ENCODE measurements around the gene LIMK1.
A peak's percentile ranks its signal among the peaks of the same experiment; 100 is the strongest.

The LIMK1 gene

DNA sequence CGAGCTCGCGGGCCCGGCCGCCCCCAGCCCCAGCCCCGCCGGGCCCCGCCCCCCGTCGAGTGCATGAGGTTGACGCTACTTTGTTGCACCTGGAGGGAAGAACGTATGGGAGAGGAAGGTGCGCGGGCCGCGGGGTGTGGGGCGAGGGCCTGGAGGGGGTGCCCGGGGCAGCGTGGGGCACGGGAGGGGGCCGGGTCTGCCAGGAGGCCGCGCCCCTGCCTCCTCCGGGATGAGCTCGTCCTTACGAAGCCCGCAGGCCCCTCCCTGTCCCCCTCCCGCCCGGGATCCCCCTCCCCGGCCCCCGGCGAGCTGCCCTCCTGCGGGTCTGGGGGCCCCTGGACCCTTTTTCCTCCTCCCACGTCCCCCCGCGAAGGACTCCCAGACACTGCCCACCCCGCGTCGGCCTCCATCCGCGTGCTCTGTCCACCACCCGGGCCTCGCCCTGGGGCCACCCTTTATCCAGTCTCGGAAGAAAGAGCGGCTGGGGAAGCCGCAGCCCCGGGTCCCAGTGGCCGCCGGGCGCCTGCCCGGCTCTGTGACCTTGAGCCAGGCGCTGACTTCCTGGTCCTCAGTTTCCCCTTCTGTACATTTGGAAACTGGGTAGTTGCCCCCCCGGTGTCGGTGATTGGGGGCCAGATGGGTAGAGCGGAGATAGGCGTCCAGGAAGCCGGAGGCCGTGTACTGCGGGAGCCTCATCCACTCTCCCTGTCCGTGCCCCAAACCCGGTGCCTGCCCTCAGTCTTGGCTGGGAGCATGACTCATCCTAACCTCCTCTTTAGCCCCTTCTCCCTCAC lies 521 bp downstream of the LIMK1 start:
- DNase-seq, result peak; percentile 63

DNA sequence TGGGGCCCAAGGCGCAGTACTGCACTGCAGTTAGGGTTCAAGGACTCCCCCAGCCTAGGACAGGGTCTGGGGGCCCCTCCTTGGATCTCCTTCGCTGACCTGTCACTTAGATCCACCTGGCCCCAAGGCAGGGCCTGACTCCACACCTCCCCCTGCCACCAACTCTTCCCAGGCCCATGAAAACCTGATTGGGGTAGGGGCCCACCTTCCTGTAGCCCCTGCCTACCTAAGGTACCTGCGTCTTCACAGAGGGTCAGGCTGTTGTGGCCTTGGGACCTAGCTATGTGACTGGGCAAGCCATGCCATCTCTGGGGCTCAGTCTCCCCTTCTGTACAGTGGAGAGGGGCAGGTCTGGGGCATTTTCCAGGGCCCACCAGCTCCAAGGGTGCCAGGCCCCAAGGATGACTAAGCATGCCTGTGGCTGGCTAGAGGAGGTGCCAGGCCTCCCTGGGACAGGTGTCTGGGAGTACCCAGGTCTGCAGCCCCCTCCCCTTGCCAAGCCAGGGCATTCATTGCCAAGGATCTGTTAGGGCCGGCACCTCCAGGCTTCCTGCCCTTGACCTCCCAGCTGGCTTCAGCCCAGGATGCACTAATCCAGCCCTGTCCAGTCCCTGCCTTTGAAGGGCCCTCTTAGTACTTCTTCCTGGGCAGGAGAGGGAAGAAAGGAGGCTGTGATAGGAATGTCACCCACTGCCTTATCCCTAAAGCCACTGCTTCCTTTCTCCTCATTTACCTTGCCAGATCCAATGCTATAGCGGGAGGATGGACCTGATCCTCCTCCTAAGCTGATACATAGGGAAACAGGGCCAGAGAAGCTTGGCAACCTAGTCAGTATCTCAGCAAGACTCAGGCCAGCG lies 1.3 kb downstream of the LIMK1 start:
- DNase-seq, result no peak

DNA sequence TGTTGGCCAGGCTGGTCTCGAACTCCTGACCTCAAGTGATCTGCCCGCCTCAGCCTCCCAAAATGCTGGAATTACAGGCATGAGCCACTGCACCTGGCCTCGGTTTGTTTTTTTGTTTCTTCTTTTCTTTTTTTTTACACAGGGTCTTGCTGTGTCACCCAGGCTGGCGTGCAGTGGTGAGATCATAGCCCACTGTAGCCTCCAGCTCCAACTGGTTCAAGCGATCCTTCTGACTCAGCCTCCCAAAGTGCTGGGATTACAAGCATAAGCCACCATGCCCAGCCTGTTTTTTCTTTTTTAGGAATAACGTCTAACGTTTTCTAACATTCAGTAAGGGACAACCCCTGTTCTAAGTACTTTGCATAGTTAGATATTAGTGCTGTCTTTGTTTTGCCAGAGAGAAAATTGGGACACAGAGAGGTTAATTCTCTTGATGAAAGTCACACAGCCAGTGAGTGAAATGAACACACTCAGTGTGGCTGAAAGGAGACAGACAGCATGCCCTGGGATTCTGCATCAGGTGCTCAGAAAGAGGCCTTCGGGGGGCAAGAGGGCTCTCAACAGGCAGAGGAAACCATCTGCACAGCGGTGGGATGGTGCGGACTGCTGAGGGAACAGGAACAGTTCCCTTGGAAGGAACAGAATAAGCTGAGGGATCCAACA lies 4.3 kb downstream of the LIMK1 start:
- no peak for DNase-seq

DNA sequence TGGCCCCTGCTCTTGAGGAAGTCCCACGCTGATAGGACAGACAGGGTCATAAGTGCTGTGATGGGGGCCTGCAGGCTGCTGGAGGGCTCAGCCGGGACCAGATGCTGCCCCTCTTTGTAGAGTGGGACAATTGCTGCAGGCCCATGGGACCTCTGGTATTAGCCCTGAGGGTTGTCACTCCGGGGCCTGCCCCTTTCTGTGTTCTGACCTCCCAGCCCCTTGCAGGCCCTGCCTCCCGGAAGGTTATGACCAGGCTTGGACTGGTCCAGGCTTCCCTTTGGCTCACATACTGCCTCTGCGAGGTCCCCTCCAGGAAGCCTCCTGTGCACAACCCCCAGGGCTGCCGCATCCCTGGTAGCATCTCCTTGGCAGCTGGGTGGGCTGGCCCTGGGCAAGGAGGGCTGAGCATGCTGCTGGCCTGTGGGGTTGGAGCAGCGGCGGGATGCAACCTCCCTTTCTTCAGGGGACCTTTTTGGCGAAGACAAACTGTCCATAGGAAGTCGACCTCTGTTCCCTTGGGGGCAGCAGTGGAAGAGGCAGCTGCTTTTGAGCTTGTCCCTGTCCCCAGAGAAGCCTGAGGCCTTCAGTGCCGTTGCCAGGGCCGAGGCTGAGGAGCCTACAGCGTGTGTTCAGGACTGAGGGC lies 8.8 kb downstream of the LIMK1 start:
- DNase-seq, result no peak

DNA sequence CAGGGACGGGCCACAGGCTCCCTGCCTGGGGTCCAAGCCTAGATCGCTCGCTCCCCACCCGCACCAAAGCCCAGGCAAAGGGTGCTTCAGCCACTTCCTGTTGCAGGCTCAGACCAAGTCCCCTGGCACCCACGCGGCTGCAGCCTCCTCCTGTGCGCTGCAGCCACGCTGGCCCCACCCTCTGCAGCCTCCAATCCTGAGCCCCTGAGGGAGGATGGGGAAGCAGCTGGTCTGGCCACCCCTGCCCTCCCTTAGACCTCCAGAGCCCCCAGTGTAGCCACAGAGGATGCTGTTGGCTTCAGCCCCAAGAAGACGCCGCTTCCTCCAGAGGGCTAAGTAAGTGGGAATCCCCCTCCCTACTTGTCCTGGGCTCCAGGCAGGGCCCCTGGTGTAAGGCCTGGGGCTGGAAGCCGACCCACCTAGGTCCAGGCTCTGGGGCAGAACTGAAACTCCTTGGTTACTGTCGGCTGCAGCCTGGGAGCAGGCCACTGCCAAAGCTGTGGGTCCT lies 9.4 kb downstream of the LIMK1 start:
- no peak for DNase-seq

DNA sequence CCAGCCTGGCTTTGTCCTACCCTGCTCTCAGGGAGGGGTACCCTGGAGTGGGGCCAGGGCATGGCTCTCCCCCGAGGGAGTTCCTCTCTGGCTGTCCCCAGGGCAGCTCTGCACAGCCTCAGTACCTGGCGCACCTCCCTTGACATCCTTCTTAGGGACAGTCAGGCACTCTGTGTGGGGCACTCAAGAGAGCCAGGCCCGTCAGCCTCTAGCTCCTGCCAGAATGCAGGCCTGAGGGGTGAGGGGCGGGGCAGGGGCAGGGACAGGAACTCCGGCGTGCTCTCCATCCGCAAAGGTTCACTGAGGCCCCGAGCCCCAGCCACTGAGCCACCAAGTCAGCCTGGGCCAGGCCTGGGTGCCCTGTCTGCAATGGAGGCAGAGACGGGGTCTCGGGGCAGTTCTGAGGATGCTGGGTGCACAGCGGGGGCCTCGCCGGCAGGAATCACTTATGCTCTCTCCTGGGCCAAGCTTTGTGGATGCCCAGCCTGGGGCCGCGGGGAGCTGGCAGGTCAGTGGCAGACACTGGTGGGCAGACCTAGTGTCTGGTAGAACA lies 10.1 kb downstream of the LIMK1 start:
- no peak for DNase-seq

DNA sequence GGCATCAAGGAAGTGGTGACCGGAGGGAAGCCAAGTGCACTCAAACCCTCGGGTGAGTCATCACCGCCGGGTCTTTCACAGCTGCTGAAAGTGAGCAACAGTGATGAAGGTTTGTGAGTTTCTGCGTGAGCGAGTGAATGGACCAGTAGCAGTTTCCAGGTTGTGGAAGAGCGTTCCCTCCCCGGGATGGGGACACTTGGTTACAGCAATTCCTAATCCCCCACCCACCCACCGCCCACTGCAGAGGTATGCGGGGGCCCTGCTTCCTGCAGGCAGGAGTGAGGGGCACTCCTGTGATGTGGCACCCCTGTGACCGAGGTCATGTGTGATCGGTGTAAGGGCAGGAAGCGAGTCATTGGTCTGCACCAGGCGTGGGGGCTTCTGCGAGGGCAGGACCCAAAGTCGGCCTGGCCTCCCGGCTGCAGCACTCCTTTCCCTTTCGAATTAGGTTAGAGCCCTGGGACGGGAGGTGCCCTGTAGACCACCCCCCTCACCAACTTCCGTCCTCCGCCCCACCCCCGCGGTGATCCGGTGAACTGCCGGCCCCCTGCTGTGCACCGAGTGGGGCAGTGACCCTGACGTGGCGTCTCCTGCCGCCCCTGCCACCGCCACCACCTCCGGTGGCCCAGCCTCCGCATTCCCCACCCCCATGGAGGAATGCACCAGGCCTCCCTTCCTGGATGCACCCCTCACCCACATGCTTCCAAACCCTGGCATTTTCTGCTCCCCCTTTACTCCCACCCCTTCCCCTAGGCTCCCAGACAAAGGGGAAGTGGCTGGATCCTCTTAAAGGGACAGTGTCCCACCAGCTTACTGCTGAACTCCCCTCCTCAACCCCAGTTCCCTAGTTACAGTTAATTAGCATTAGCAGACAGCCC lies 10.9 kb downstream of the LIMK1 start:
- DNase-seq, result peak; percentile 55

DNA sequence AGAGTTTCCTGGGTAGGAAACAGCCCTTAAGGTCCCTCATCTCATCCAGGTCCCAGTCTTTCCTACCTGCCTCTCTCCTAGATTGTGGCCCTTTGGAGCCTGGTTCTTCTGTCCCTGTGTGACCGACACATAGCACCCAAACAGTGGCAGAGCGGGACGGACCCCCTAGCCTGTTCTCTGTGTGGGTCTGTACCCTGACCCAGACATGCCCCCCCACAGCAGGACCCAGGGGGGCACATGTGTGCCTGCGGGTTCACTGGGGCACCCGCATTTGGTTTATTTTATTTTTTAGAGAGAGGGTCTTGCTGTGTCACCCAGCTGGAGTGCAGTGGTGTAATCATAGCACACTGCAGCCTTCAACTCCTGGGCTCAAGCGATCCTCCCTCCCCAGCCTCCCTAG lies 11.5 kb downstream of the LIMK1 start:
- DNase-seq, result no peak

DNA sequence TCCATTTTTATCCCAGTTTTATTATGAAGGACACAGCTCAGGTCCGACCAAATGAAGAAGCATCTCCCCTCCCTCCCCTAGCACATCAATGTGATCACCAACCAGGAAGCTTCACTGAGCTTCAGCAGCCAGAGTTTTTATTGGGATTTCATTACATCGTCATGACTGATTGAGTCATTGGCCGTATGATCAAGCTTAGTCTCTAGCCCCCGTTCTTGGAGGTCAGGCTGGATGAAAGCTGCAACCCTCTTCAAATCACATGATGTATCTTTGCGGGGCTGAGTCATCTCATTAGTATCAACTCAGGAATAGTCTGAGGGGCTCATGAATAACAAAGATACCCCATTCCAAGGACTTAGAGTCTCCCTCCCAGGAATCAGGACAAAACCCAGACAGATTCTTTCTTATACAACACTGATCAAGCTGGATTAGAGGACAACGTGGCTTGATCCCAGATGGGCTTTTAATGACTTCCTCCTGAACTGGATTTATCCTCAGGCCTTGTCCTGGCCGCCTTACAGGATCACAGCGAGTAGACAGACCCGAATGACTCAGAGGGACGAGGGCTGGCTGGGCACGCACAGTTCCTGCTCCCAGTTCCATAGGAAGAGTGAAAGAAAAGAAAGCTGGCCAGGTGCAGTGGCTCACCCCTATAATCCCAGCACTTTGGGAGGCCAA lies 14.5 kb downstream of the LIMK1 start:
- no peak for DNase-seq

DNA sequence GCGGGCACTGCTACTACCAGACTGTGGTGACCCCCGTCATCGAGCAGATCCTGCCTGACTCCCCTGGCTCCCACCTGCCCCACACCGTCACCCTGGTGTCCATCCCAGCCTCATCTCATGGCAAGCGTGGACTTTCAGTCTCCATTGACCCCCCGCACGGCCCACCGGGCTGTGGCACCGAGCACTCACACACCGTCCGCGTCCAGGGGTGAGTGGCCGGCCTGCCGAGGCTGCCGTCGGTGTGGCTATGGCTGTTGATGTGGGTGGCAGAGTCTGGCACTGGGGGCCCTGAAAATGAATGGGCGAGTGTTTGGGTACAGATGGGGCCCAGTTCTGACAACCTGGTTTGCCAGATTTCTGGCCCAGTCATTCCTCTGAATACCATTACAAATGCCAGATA lies 15.4 kb downstream of the LIMK1 start:
- DNase-seq, result no peak

DNA sequence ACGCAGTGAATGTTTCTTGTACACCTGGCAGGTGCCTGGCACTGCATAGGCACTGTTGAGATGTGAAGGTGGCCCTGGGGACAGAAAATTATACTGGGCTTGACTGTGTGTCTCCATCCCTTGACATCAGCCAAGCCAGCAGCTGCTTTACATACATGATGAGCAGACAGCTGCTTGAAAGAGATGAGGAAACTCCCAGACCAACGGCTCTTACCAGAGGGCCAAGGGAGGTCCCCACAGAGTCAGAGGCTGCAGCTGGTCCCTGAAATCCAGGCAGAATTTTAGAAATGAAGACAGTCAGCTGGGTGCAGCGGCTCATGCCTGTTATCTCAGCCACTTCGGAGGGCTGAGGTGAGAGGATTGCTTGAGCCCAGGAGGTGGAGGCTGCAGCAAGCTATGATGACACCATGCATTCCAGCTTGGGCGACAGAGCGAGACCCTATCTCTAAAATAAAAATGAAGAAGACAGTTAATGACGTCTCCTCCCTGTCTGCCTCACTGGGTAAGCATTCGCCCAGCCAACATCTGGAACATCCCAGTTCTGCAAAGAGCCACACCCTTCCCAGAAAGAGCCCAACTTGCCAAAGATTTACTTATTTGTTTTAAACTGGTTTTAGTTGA lies 17.6 kb downstream of the LIMK1 start:
- DNase-seq, result peak; percentile 29

DNA sequence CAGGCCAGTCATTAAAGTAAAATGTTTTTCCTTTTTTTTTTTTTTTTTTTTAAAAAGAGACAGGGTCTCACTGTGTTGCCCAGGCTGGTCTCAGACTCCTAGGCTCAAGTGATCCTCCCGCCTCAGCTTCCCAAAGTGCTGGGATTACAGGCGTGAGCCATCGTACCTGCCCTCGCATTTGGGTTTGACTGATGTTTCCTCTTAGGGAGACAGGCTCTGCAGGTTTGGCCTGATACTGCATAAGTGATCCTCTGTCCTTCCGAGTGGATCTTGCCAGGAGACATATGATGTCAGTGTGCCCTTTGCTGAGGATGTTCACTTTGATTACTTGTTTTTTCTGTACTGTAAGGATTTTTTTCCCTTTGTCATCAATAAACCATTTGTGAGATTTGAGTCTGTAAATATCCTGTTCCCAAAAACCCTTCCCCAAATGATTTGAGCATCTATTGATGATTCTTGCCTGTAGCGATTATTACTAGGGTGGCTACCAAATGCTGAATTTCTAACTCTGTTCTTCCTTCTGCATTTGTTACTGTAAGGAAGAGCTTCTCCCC lies 19.7 kb downstream of the LIMK1 start:
- DNase-seq, result no peak

DNA sequence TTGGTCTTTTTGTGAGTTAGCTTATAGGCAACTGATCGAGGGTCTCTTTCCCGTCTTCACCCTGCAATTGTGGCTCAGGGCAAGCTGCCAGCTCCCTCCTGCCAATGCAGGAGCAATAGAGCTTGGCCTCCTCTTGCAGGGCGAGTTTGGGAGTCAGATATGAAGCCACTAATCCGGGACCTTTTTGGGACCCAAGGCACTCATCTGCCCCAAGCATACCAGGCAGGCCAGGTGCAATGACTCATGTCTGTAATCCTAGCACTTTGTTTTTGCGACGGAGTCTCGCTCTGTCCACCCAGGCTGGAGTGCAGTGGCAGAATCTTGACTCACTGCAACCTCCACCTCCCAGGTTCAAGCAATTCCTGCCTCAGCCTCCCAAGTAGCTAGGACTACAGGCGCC lies 21.1 kb downstream of the LIMK1 start:
- peak; percentile 36 for DNase-seq

DNA sequence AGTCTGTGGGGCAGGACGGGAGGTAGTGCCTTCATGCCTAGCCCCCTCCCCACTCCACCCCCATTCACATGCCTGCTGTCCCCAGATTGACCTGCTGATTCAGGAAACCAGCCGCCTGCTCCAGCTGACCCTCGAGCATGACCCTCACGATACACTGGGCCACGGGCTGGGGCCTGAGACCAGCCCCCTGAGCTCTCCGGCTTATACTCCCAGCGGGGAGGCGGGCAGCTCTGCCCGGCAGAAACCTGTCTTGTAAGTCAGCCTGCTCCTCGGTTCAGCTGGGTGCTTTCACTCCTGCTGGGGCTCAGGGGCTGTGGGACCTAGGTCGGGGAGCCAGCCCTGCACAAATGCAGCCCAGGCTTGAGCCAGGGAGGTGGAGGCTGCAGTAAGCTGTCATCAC lies 22.4 kb downstream of the LIMK1 start:
- DNase-seq, result no peak

DNA sequence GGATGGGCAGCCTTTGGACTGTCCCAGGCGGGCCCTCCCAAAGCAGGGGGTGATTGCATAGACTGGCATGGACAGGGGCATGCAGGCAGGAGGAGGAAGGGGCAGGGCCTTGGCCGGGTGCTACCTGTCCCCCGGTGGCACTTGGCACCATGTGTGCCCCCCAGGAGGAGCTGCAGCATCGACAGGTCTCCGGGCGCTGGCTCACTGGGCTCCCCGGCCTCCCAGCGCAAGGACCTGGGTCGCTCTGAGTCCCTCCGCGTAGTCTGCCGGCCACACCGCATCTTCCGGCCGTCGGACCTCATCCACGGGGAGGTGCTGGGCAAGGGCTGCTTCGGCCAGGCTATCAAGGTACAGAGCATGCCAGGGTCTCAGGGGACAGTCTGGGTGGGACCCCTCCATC lies 23.2 kb downstream of the LIMK1 start:
- no peak for DNase-seq

DNA sequence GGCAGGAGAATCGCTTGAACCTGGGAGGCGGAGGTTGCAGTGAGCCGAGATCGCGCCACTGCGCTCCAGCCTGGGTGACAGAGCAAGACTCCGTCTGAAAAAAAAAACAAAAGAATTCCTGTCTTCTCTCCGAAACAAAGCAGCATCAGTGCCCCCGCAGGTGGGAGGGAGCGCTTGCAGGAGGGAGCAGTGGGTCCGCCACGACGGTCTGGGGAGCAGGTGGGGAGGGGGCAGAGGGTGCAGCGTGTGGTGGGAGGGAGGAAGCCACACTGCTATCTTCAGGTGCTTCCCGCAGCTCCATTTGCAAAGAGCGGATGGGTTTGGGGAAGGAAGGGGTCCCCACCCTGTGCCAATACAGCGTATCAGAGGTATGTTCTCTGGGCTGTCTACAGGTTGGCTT lies 31.7 kb downstream of the LIMK1 start:
- no peak for DNase-seq

DNA sequence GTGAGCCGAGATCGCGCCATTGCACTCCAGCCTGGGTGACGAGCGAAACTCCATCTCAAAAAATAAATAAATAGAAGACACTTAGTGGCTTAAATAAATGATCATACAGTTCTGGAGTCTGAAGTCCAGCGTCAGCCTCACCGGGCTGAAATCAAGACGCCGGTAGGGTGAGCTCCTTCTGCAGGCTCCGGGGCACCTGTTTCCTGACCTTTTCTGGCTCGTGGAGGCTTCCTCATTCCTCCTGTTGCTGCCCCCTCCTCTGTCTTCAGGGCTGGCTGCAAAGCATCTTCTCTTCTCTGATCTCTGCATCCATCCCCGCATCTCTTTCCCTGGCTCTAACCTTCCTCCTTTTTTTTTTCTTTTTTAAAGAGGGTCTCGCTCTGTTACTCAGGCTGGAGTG lies 32.8 kb downstream of the LIMK1 start:
- no peak for DNase-seq

DNA sequence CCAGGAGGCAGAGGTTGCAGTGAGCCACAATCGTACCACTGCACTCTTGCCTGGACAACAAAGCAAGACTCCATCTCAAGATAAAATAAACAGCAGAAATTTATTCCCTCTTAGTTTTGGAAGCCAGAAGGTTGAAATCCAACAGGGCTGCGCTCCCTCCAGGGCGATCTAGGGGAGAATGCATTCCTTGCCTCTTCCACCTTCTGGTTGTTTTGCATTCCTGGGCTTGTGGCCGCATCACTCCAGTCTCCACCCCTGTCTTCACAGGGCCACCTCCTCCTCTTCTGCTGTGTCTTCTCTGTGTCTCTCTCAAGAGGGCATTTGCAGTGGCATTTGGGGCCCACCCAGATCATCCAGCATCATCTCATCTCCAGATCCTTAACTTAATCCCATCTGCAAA lies 36.2 kb downstream of the LIMK1 start:
- DNase-seq, result no peak

DNA sequence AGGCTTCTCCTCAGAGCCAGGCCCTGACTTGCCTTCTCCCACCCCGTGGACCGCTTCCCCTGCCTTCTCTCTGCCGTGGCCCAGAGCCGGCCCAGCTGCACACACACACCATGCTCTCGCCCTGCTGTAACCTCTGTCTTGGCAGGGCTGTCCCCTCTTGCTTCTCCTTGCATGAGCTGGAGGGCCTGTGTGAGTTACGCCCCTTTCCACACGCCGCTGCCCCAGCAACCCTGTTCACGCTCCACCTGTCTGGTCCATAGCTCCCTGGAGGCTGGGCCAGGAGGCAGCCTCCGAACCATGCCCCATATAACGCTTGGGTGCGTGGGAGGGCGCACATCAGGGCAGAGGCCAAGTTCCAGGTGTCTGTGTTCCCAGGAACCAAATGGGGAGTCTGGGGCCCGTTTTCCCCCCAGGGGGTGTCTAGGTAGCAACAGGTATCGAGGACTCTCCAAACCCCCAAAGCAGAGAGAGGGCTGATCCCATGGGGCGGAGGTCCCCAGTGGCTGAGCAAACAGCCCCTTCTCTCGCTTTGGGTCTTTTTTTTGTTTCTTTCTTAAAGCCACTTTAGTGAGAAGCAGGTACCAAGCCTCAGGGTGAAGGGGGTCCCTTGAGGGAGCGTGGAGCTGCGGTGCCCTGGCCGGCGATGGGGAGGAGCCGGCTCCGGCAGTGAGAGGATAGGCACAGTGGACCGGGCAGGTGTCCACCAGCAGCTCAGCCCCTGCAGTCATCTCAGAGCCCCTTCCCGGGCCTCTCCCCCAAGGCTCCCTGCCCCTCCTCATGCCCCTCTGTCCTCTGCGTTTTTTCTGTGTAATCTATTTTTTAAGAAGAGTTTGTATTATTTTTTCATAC lies 38.0 kb downstream of the LIMK1 start:
- no peak for DNase-seq
